Right renal pelvis (tissue), 4 donors: ENCODE measurements around the gene ODF2. TPM values are rescaled to one million over a fixed set of nuclear protein-coding genes. Genes with fewer than 3 reads are reported as not detected.
A peak's percentile ranks its signal among the peaks of the same experiment; 100 is the strongest.
"Not testable (repeated sequence)": the region's sequence is repeated elsewhere in the genome, so short reads cannot be mapped to it uniquely, and the experiment has no call there.

Experiments used
- DNase-seq, 4 donors: peaks; one replicate each; pipeline ENCODE4 v3.0.0-alpha.2; 2013; ENCODE audit warnings: low read depth in 4 of 4, low spot score in 3 of 4, missing footprints in 1 of 4
- polyA plus RNA-seq, 4 donors: library from polyadenylated mRNA; unstranded; fragments of 120-200 nt; gene quantifications; one replicate each; pipeline ENCODE4 v1.2.1, GENCODE V29; 2013; ENCODE audit not compliant: insufficient read length in 4 of 4

ODF2 gene
- polyA plus RNA-seq, 4 donors, result 39.9 to 46.6 (median 41.6) TPM

DNA sequence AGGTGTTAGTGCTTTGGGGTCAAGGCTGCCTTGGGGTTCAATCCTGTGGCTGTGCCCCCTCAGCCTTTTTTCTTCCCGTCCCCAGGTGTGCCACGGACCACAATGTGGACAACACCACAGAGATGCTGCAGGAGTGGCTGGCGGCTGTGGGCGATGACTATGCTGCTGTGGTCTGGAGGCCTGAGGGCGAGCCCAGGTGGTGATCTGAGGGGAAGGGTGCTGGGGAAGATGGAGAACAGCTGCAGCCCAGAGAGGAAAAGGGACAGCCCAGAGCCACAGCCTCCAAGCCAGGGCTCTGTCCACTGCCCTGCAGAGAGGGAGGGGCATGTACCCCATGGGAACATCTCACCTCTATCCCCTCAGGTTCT lies 33.0 kb upstream of the ODF2 start:
- DNase-seq, result no peak

DNA sequence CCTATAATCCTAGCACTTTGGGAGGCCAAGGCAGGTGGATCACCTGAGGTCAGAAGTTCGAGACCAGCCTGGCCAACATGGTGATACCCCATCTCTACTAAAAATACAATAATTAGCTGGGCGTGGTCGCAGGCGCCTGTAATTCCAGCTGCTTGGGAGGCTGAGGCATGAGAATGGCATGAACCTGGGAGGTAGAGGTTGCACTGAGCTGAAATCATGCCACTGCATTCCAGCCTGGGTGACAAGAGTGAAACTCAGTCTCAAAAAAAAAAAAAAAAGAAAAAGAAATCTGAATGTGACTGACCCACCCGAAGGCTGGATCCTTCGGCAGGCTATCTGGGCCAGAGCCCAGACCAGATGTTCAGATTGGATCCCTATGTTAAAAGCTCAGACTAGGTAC lies 32.5 kb upstream of the ODF2 start:
- DNase-seq, result not testable (repeated sequence)

DNA sequence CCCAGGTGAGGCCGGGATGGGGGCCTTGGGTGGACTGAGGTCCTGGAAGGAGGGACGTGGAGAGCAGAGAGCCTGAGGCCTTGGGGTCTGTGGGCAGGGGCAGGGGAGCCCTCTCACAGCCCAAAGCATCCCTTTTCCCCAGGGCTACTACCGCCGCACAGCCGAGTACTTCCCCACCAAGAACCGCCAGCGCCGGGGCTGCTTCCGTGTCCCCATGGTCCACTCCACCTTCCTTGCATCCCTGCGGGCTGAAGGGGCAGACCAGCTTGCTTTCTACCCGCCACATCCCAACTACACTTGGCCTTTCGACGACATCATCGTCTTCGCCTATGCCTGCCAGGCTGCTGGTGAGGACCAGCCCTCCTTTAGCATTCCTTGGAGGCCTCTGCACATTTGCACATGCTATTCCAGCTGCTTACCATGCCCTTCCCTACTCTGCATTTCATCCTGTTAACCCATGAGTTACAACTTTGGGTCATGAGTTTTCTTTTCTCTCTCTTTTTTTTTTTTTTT lies 31.5 kb upstream of the ODF2 start:
- no peak for DNase-seq

DNA sequence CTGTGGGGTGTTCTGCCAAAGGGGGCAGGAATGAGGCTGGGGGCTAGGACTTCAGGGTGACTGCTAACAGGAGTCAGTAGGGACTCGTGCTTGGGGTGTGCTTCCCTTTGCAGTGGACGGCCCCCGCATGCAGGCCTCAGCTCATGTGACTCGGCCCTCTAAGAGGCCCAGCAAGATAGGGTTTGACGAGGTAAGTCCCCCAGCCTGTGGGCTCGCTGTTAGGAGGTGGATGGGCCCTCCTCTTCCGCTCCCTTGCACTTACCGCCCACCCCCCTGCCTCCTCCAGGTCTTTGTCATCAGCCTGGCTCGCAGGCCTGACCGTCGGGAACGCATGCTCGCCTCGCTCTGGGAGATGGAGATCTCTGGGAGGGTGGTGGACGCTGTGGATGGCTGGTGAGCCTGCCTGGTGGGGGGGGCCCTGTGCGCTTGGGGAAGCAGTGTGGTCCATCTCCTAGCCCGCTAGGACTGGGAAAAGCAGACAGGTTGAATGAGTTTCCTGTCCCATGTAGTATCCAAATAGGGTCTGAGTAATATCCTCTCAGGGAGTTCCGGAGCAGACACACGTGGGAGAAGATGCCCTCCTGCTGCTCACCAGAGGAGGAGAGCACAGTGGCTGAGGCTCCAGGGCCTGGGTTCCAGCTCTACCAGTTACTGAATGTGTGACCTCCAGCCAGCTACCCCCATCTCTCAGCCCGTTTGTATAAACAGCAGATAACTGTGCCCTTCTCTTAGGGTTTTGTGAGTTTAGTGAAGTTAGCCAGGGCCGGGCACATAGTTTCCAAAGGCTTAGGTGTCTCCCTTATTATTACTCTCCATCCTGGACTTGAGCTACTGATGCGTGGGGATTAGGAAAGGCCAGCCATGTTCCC lies 26.9 kb upstream of the ODF2 start:
- no peak for DNase-seq

DNA sequence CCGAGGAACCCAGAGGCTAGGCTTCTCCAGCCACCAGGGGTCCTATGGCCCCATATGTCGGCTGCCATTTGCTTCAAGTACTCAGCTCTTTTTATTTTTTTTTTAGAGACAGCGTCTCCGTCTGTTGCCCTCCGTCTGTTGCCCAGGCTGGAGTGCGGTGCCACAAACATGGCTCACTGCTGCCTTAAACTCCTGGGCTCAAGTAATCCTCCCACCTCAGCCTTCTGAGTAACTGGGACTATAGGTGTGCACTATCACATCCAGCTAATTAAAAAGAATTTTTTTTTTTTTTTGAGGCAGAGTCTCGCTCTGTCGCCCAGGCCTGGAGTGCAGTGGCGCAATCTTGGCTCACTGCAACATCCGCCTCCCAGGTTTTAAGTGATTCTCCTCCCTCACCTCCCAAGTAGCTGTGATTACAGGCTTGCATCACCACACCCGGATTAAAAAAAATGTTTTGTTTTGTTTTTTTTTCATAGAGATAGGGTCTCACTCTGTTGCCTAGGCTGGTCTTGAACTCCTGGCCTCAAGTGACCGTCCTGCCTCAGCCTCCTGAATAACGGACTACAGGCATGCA lies 26.2 kb upstream of the ODF2 start:
- DNase-seq, result no peak

DNA sequence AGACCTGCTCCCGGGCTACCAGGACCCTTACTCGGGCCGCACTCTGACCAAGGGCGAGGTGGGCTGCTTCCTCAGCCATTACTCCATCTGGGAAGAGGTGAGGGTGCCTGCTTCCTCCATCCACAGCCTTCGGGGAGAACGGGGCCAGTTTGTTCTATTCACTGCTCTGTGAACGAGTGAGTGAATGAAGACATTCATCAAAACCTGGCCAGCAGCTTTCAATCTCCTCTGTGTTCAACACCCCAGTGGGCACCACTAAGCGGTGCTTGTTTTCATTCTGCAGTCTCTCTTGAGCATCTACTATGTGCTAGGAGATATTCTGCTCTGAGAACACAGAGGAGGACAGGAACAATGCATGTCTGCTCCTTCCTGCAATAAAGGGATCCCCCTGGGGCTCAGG lies 24.6 kb upstream of the ODF2 start:
- no peak for DNase-seq

DNA sequence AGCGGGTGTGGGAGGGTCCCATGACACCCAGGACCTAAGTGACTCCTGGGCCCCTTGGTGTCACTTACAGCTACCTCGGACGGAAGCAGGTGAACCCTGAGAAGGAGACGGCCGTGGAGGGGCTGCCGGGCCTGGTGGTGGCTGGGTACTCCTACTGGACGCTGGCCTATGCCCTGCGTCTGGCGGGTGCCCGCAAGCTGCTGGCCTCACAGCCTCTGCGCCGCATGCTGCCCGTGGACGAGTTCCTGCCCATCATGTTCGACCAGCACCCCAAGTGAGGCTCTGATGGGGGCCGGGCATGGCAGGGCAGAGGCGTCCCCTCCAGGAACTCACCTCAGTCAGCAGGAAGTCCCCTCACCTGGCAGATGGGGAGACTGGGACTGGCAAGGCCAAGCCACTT lies 21.5 kb upstream of the ODF2 start:
- DNase-seq, result no peak

DNA sequence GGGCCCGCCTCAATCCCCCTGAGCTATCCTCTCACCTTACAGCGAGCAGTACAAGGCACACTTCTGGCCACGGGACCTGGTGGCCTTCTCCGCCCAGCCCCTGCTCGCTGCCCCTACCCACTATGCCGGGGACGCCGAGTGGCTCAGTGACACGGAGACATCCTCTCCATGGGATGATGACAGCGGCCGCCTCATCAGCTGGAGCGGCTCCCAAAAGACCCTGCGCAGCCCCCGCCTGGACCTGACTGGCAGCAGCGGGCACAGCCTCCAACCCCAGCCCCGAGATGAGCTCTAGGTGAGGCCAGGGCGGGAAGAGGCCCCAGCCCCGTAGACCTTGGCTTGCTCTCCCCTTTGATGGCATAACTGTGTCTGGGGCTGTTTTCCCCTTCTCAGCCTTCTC lies 20.2 kb upstream of the ODF2 start:
- DNase-seq, result no peak

DNA sequence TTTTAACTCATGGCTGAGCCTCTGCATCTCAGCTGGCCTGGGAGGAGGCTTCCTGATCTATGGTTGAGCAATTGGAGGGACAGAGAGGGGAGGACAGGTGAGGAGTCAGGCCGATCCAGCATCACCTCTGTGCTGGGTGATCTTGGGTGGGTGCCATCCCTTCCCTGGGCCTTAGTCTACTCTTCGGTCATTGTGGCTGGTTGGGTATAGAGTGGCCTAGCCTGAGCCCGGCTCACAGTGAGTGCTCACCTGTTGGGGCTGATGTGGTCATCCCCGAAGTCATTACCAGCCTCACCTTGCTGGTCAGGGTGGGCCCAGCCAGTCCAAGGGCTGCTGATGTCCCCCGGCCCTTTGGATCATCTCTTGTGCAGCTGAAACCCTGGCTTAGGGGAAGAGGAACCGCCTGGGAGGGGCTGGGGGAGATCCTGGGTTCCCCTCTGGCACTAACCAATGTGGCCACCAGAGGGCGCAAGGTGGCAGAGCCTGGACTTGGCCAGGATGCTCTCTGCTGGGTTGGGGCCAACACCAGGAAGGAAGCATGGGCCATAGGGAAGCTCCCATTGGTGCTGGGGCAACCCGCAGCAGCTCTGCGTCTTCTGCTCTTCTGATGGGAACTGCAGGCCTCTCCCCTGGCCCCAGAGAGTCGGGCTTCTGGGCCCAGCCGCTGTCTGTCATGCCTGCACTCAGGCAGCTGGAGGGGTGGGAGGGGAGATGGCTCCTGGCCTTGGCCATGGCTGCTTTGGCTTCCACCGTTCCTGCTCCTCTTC lies 17.3 kb upstream of the ODF2 start:
- peak in 1 of 4 donors; percentile 30 for DNase-seq

DNA sequence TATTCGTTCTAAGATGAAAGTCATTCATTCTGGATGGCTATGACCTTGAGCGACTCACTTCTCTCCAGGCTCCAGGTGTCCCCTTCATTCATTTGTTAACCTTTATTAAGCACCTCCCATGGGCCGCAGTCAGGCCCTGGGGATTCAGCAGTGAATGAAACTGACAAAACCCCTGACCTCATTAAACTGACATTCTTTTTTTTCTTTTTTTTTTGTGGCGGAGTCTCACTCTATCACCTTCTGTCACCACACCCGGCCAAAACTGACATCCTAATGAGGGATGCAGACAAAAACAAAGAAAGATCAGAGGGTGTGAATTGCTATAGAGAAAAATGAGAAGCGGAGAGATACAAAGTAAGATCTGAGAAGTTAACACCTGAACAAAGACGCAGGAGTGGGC lies 16.5 kb upstream of the ODF2 start:
- no peak for DNase-seq

DNA sequence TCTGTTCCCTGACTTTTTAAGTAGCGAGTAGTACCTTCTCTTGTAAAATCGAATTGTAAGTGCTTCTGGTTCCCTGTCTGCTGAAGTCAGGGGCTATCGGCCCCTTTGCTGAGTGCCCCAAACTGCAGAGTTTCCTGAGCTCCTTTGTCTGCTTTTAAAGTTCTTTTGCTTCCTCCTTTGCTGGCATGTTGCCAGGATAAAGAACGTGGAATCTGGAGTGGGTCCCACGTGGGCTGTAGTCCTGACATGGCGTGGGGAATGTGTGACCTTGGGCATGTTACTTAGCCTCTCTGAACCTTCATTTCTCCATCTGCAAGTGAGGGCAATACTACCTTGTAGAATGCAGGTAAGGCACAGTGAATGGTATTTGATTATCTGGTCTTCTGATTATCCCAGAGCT lies 13.7 kb upstream of the ODF2 start:
- DNase-seq, result no peak

DNA sequence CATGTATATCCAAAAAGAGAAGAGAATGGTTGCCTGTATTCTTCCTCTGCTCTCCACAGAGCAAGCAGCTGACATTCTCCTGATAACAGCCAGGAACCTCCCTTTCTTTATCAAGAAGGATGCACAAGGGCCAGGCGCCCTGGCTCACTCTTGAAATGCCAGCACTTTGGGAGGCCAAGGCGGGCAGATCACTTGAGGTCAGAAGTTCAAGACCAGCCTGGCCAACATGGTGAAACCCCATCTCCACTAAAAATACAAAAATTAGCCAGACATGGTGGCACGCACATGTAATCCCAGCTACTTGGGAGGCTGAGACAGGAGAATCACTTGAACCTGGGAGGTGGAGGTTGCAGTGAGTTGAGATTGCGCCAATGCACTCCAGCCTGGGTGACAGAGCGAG lies 9.3 kb upstream of the ODF2 start:
- DNase-seq, result not testable (repeated sequence)

DNA sequence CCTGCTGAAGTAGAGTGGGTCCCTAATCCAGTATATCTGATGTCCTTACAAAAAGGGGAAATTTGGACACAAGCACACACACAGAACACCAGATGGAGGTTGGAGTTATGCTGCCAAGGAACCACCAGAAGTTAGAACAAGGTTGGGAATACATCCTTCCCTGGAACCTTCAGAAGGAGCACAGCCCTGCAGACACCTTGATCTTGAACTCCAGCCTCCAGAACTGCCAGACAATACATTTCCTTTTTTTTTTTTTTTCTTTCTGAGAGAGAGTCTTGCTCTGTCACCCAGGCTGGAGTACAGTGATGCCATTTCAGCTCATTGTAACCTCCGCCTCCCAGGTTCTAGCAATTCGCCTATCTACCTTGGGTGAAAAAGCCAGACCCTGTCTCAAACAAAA lies 7.1 kb upstream of the ODF2 start:
- DNase-seq, result no peak

DNA sequence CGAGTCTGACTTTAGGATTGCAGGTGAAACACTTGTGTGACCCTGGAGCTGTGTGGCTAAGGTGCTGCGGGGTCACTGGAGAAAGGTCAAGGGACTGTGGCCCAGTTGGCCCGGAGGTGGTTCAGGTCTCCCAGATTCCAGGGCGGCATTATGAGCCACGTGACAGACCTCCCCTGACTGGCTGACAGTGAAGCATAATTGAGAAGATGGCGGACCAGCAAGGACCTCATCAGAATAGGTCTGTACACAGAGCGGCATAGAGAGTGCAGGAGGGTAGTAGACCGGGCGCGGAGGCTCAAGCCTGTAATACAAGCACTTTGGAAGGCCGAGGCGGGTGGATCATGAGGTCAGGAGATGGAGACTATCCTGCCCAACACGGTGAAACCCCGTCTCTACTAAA lies 815 bp upstream of the ODF2 start:
- no peak for DNase-seq

DNA sequence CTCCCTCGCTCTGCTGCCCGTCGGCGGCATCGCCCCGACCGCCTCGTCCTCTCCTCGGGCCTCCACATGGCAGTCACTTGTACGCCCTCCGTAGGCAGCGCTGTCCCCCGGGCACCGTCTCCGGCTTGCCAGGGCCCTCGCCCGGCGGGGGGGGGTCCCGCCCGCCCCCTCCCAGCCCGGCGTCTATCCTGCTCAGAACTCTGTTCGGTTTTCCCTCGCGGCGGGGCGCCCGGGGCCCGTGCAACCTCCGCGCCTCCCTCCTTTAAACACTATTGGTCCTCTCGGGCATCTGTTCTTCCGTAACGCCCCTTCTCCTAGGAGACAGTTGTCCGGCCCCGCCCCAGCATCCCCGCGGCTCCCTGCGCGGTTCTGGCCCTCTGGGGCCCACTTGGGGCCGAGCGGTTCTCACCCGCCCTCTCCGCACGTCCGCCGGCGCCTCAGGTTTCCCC lies 831 bp downstream of the ODF2 start:
- DNase-seq, result peak in 3 of 4 donors; percentile 10 to 34 (median 20)

DNA sequence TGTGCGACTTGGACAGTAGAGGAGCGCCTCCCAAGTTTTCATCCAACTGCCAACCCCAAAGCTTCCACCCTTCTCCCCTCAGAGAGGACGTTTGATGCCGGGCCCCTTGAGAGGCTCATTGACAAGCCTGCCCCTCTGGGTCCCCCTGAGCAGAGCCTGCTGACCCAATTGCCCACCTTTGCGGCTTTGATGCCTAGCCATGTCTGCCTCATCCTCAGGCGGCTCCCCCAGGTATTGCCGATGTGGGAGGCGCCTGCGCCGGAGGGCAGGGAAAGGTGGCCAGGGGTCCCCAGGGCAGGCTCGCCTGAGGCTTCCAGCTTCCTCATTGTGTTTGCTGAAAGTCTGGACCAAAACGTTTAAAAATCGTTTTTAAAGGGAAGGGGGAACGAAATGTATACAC lies 1.4 kb downstream of the ODF2 start:
- no peak for DNase-seq

DNA sequence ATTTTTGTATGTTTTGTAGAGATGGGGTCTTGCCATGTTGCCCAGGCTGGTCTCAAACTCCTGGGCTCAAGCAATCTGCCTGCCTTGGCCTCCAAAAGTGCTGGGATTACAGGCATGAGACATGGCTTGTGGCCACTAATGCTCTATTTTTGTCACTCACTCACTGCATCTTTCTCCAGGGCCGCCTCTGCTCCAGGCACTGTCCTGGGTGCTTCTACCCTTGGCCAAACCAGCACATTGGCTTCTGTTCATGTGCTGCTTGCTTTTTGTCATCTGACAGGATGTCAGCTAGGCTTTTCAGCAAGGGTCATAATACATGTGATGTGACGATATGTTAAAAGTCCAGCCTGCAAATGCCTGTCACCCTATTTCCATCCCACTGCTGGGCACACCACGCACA lies 3.2 kb downstream of the ODF2 start:
- no peak for DNase-seq

DNA sequence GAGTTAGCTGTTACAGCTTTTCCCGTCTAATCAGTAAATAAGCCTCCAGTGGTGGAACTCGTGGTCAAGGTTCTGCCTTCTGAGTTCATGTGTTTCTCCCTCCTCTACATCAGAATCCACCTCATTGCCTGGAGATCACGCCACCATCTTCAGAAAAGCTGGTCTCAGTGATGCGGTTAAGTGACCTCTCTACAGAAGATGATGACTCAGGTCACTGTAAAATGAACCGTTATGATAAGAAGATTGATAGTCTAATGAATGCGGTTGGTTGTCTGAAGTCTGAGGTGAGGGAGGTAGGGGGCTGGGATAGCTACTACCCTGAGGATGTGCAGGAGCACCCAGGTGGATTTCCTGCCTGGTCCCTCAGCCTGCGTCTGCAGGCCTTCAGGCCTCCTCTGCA lies 13.3 kb downstream of the ODF2 start:
- no peak for DNase-seq

DNA sequence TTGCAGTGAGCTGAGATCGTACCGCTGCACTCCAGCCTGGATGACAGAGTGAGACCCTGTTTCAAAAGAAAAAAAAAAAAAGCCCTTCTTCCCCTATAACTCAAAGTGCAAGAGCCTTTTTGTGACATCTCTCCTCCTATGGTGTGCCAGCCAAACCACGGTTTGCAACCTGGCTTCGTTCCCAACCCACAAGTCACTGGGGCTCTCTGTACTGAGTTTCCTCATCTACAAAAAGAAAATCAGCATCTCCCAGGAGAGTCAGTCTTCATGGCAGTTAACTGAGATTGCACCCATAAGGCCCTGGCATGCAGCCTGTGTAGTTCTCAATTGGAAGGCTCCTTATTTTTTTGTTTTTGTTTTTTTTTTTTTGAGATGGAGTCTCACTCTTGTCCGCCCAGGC lies 14.8 kb downstream of the ODF2 start:
- DNase-seq, result no peak

DNA sequence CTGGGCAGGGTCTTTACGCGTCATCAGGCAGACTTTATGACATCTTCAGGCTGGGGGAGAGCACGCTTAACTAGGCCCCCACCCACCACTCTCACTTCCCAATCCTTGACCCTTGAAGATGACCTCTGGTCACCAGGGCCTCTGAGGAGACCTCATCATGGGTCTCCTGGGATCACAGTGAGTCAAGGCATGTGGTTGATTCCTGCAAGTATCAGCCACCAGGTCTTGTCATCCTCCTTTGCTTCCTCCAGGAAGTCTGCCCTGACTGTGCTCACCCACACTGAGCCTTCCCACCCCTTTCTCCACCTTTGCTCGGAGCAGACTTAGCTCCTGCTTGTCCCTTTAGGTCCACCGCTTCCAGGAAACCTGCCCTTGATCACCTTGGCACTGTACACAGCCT lies 17.3 kb downstream of the ODF2 start:
- no peak for DNase-seq

DNA sequence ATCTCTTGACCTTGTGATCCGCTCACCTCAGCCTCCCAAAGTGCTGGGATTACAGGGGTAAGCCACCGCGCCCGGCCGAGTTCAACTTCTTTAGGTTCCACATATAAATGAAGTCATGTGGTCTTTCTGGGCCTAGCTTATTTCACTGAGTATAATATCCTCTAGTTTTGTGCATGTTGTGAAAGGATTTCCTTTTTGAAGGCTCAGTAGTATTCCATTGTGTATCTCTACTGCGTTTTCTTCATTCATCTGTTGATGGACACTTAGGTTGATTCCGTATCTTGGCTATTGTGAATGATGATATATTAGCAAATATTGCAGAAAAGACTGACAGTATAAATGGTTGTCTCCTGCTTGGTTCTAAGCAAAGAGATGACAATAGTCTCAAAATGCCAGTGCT lies 20.1 kb downstream of the ODF2 start:
- no peak for DNase-seq

DNA sequence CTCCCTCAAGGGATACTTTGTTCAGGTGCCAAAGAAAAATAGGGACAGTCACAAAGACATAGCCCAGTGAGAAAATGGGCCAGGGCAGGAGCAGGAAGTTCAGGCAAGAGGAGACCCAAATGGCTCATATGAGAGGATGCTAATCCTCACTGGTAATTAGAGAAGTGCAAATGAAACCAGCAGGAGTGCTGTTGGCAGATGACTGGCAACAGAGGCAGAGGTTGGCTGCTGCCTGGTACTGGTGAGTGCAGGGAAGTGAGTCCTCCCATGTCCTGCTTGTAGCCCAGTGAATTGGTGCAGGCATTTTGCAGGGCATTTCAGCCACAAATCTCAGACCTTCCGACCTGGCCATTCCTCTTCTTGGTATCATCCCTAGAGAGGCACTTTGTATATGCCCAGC lies 23.5 kb downstream of the ODF2 start:
- DNase-seq, result no peak
